HepG2 (cell line): ENCODE measurements around the gene MED12L. TPM values are rescaled to one million over a fixed set of nuclear protein-coding genes. Genes with fewer than 3 reads are reported as not detected.

Source experiments
- RNF219 ChIP-seq: sonication (generic); formaldehyde crosslinking; IDR thresholded peaks from 2 replicates; pipeline ENCODE4 v1.5.0; 2020; ENCODE audit warnings: mild to moderate bottlenecking, missing genetic modification reagents
- SATB2 ChIP-seq: sonication (generic); formaldehyde crosslinking; IDR thresholded peaks from 2 replicates; pipeline ENCODE4 v1.5.0; 2020; ENCODE audit warnings: missing genetic modification reagents
- SIN3A ChIP-seq: IDR thresholded peaks from 2 replicates; pipeline ENCODE4 v1.6.1; 2011; ENCODE audit warnings: low read depth, mild to moderate bottlenecking, control low read depth, low read length, borderline replicate concordance
- SMAD9 ChIP-seq: sonication (generic); formaldehyde crosslinking; IDR thresholded peaks from 2 replicates; pipeline ENCODE4 v1.5.1; 2020; ENCODE audit warnings: mild to moderate bottlenecking, missing genetic modification reagents
- SMYD3 ChIP-seq: sonication (generic); formaldehyde crosslinking; IDR thresholded peaks from 2 replicates; pipeline ENCODE4 v1.8.1; 2023; ENCODE audit warnings: mild to moderate bottlenecking, missing genetic modification reagents
- SRY ChIP-seq: sonication (generic); formaldehyde crosslinking; IDR thresholded peaks from 2 replicates; pipeline ENCODE4 v1.8.0; 2022; ENCODE audit warnings: mild to moderate bottlenecking, missing genetic modification reagents
- U2AF2 ChIP-seq: fragments of 200-400 bp; formaldehyde crosslinking; IDR thresholded peaks from 2 replicates; pipeline ENCODE4 v1.6.1; 2017; ENCODE audit warnings: low read depth, mild to moderate bottlenecking, low read length
- ZBTB49 ChIP-seq: sonication (generic); formaldehyde crosslinking; IDR thresholded peaks from 2 replicates; pipeline ENCODE4 v1.4.0; 2020; ENCODE audit warnings: missing genetic modification reagents, borderline replicate concordance
- ZNF274 ChIP-seq: sonication (generic); formaldehyde crosslinking; IDR thresholded peaks from 2 replicates; pipeline ENCODE4 v1.5.1; 2020; ENCODE audit warnings: mild to moderate bottlenecking, missing genetic modification reagents
- ZNF318 ChIP-seq: sonication (generic); formaldehyde crosslinking; IDR thresholded peaks from 2 replicates; pipeline ENCODE4 v1.4.0; 2020; ENCODE audit warnings: mild to moderate bottlenecking, missing genetic modification reagents
- ZNF446 ChIP-seq: sonication (generic); formaldehyde crosslinking; IDR thresholded peaks from 2 replicates; pipeline ENCODE4 v1.5.0; 2020; ENCODE audit warnings: mild to moderate bottlenecking, missing genetic modification reagents
- ZNF639 ChIP-seq: conservative IDR thresholded peaks from 2 replicates; pipeline ENCODE4 v1.6.1; 2018; ENCODE audit warnings: missing genetic modification reagents
- ZNF784 ChIP-seq: sonication (generic); formaldehyde crosslinking; IDR thresholded peaks from 2 replicates; pipeline ENCODE4 v1.5.1; 2020; ENCODE audit warnings: missing genetic modification reagents, mild to moderate bottlenecking, borderline replicate concordance
- polyA plus RNA-seq, 8 experiments: library from polyadenylated mRNA; depleted of rRNA in 3 of 8; stranded (reverse) in 7 of 8; unstranded in 1 of 8; fragments of >200 nt; fragmentation: Illumina TruSeq in 4 of 8; extraction: Trizol in 4 of 8; gene quantifications; 2 replicates each; pipeline versions ENCODE4 v1.2.1 to v1.2.3, GENCODE V29; 2011 to 2016; ENCODE audit warnings: low read depth in 4 of 8, missing spikeins in 1 of 8, mixed read lengths in 1 of 8; ENCODE audit not compliant: insufficient read depth in 1 of 8
- total RNA-seq, 5 experiments: library from RNA; depleted of rRNA; stranded (reverse); fragments of >200 nt; fragmentation: Illumina TruSeq; extraction: Trizol; gene quantifications; 2 replicates each; pipeline ENCODE4 v1.2.3, GENCODE V29; 2016; ENCODE audit warnings: low read depth in 1 of 5

Gene MED12L
- total and polyA plus RNA-seq, 2 of the 13 experiments (the other 11 are each of a cell fraction or from before 2014, with no cell fraction given) = 0.07 to 0.64 TPM

- 0 out of 2 replicates have a peak, but pooled peaks have one; percentile 43 for TF ChIP-seq ZNF318 (CRISPR knock-in tag)
- no peak; the same call in 1 of the 2 replicates for TF ChIP-seq ZNF639
- no peak for TF ChIP-seq SIN3A
- TF ChIP-seq U2AF2 = no peak
- no peak for TF ChIP-seq SMAD9 (CRISPR knock-in tag)
- TF ChIP-seq ZBTB49 (CRISPR knock-in tag) = no peak
- no peak for TF ChIP-seq RNF219 (CRISPR knock-in tag)
- TF ChIP-seq ZNF784 = no peak
- no peak for TF ChIP-seq SATB2 (CRISPR knock-in tag)
- TF ChIP-seq SMYD3 (CRISPR knock-in tag) = no peak
- TF ChIP-seq ZNF274 (CRISPR knock-in tag) = no peak; the same call in 1 of the 2 replicates
- TF ChIP-seq SRY (CRISPR knock-in tag) = 0 out of 2 replicates have a peak, but pooled peaks have one; percentile 50
- no peak for TF ChIP-seq ZNF446 (CRISPR knock-in tag)
Observed at GRCh38 chr3:151085227-151085888, at the start of gene MED12L (continued).
